AG08396 (cell line): ENCODE results near the gene URGCP.
A peak's percentile ranks its signal among the peaks of the same experiment; 100 is the strongest.
"Not testable (repeated sequence)": the region's sequence is repeated elsewhere in the genome, so short reads cannot be mapped to it uniquely, and the experiment has no call there.

Experiments
- DNase-seq: peaks from one replicate; pipeline ENCODE4 v3.0.0; 2012; ENCODE audit warnings: low spot score, mixed read lengths

Gene URGCP

DNA sequence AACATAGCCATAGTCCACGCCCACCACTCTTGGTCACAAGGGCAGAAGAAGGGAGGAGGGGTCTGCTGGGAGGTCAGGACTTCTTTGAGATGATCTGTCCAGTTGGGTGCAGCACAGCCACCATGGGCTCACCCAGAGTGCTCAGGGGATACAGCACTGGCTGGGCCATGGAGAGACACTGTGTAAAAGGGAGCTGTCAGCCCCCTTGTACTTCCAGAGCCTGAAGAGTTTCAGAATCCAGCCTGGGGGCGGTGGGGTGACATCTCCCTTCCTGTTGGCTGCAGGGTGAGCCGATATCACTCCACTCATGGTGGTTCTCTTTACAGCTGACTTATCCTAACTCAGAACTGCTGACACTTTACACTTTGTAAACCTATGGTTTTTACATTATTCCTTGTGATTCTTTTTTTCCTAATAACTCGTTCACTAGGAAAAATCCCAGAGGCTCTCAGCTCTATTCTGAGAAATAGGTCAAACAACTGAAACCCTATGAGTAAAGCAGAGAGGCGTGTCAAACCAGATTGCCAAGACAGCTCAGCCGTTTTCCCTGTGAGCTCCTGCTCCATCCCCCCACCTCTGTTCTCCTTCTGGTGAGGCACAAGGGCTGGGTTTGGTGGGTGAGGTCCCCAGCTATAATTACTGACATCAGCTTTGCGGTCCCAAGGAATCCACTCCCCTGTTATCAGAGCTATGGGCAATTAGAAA, 33.8 kb downstream of the URGCP start:
- peak; percentile 78 for DNase-seq

DNA sequence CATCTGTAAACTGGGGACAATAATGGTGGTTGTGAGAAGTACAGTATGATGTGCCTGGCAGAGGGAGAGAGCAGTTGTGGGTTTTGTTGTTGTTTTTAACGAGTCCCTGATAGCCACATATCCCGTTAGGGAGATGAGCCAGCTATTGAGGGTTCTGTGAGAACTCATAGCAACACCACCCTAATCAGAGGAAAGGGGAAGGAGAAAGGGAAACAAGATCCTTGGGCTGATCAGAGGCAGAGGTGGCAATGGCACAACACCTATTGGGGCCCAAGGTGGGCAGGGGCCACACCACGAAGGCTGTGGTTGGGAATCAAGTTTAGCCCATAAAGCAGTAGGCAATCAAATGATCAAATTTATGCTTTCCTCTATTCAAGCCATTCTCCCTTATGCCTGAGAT, 35.3 kb downstream of the URGCP start:
- DNase-seq: no peak

DNA sequence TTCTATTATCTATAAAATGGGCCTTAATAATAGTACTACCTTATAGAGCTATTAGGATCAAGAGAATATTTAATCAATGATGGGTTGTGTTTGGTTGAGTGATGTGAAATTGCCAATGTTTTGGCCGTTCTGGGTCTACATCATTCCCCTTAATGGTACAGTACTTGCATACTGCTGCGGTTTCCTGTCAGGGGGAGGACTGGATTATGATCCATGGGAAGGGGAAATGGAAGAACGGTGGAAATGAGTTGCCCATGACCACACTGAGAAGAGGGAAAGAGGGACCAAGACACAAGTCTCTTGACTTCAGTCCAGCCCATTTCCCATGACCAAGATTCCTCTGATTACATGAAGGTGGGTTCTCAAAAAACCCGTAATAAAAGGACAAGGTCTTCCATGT, 36.1 kb downstream of the URGCP start:
- no peak for DNase-seq

DNA sequence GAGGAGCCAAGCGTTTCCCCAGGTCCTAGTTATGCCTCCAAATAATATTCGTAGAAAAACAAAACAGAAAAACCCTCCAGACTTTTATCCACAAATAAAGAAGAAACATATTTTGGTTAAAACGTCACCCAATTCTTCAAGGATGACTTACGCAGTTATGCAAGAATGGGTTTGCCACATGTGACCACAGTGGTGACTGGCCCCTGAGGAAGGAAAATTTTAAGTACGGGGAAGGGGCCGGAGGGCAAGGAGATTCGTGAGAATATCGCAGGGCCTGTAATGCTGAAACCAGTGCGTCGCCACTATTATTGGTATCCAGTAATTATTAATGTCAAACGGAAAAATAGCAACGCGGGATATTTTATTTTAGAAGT, 36.5 kb downstream of the URGCP start:
- peak; percentile 85 for DNase-seq

DNA sequence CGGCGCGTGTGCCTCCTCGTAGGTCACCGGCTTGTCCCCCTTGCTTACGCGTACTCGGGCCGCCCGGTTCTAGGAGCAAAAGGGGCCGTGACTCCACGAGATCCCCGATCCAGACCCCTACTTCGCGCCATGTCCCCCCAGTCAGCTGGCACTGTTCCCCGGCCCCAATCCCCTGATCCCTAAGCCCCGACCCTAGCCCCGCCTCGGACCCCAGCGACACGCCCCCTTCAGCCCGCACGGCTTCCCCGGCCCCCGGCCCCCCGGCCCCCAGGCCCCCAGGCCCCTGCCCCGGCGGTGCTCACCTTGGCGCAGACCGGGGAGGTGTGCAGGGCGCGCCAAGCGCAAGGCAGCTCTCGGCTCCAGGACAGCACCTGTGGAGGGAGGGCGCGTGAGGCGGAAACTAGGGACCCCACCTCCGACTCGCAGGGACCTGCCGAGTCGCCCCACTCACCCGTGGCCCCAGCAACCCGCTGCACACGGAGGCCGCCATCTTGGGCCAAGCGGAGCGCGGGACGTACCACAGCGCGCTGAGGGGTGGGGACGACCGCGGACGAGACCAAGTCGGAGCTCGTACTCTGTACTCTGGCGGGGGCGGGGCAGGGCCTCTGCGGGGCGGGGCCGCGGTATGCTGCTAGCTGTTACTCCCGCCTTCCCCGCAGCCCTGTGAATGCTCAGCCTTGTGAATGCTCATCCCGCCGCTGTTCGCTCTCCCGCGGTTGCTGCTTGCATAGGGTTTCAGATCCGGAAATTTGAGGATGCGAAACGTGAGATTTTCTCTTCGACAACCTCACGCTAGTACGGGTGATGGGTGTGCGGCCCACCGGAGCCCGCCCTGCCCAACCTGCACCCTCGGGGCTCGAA, 37.2 kb downstream of the URGCP start, which contains the start of gene MRPS24:
Gene MRPS24 (minus strand): TSS at position 512 of the 861 bp plus-strand sequence. CDS start 22 bp downstream, at position 490.
- peak; percentile 98 for DNase-seq

DNA sequence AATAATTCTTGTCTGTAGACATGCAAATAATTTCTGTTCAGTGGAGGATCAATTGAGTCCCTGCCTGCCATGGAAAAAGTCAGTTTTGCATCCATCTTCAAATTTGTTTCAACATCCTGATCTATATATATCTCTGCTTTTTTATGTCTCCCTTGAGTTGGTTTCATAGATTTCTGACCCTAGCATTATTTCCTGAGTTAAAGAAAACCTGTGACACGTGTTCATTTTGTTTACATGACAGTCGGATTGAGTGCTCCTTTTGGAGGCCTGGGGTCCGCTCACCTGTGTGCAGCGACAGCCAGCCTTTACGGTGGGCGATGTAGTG, 37.8 kb downstream of the URGCP start:
- DNase-seq: no peak

DNA sequence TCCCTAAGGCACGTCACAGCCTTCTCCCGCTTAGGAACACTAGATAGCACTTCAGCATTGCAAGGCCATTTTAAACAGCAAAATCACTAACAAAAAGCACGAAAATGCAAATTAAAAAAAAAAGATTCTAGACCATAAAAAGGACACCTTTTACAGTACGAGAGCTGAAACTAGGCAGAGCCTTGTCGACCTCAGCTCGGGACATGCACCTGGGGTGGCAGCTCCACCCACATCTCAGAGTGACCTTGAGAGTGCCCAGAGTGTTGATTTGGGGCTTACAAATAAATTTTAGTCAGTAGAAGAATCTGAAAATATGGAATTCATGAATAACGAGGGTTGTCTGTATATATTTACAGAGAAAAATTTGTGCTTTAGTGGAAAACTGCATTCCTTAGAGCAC, 38.2 kb downstream of the URGCP start:
- DNase-seq: no peak

DNA sequence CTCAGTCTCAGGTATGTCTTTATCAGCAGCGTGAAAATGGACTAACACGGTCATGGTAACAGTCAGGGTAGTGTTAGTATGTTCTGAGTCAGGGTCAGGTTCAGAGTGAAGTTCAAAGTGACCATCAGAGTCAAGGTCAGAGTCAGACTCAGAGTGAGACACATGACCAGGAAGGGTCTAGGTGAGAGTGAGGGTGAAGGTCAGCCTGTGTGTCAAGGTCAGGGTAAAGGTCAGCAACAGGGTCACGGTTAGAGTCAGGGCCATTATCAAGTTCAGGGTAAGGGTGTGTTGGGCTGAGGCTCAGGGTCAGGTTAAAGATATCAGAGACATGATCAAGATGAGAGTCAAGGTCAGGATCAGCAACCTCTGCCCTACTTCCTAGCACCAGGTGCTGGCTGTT, 41.1 kb downstream of the URGCP start:
- no peak for DNase-seq

DNA sequence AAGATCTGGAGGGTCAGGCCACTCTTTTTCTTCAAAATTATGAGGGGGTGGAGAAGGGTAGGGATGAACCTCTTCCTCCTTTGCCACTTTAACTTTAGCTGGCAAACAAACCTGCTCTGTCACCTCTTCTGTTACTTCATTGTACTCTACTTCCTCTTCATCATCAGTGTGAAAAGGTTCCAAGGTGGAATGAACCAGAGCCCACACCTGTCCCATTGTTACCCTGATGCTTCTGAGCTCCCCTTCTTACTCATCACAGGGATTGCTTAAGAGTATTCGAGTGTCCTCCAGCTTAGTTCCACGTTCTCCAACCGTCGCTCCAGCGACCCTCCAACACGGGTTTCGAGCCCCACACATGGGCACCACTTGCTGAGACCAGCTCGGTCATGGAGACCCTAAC, 42.3 kb downstream of the URGCP start:
- DNase-seq: no peak

DNA sequence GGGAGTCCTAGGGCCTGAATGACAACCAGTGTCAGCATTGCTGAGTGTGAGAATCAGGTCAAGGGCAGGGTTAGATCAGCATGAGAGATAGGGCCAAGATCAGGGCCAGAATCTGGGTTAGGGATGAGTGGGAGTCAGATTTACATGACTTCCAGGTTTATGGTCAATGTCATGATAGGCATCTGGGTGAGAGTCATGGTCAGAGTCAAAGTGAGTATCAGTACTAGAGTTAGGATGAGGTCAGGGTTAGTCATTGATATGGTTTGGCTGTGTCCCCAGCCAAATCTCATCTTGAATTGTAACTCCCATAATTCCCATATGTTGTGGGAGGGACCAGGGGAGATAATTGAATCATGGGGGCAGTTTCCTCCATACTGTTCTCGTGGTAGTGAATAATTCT, 49.4 kb downstream of the URGCP start:
- peak; percentile 41 for DNase-seq

DNA sequence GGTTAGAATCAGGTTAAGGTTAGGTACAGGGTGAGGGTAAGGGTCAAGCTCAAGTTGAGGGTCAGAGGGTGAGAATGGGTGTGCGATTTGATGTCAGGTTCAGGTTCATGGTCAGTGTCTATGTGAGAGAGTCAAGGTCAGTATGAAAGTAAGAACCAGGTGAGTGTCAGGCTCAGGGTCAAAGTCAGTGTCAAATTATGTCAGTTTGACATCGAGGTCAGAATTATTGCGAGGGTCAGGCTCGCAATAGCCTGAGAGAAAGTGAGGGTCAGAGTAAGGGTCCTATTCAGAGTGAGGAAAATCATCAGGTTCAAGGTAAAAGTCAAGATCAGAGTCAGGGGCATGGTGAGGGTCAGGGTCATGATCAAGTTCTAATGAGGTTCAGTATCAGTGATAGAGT, 50.1 kb downstream of the URGCP start:
- no peak for DNase-seq

DNA sequence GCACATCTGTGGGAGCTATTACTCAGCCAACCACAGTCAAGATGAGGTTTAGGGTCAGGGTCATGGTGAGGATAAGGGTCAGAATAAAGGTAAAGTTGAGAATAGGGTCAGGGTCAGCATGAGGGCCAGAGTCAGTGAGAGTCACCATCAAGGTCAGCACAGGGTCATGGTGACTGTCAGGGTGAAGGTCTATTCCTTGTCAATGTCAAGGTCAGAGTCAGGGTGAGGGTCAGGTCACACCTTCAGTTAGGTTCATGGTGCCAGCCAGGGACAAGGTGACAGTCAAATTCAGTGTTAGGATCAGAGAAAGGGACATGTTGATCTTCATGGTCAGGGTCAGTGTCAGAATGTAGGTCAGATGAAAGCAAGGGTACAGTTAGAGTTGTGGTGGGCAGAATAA, 51.2 kb downstream of the URGCP start:
- DNase-seq: no peak

DNA sequence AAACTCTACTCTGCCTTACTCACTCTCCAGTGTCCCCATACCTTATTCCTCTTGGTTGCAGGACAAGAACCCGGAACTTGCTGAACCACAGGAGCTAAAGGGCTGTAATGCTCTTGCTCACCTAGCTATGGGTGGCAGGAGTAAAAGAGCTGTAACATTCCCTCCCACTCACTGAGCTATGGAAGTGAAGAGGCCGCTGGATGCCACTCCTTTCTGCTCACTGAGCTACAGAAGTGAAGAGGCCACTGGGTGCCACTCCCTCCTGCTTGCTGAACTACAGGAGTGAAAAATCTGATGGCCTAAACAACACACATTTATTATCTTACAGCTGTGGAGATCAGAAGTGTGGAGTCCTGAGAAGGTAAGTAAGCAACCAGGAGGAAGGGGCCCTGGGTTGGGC, 54.6 kb downstream of the URGCP start:
- no peak for DNase-seq

DNA sequence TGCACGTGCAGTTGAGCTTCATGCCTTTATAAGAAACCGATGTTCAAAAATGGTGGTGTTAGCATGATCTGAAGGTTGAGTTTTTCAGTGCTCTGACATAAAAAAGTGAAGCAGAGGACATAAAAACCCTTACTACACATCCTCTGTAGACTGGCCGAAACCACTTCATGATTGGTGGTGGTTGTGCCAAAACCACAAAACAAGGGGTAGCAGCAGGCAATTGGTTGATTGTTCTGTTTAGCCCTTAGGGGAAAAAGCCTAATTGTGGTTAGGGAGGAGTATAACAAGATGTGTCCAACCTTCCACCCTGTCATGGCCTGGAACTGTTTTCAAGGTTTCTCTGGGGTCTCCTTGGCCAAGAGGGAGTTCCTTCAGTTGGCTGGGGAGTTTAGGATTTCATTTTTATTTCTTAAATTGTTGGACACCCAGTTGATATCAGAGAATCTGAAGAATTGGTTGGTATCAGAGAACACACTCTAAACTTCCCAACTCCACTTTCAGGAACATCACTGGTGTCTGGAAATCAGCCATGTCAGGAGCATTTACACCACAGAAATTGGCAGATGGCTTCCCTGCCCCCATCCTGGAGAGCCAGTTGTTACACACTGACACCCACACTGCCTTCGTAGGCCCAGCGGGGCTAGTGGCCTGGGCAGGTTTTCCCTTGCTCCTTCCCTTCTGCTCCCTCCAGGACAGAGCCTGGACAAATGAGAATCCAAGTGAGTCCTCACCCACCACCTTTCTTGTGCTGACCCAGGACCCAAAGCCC, 55.9 kb downstream of the URGCP start:
- no peak for DNase-seq

DNA sequence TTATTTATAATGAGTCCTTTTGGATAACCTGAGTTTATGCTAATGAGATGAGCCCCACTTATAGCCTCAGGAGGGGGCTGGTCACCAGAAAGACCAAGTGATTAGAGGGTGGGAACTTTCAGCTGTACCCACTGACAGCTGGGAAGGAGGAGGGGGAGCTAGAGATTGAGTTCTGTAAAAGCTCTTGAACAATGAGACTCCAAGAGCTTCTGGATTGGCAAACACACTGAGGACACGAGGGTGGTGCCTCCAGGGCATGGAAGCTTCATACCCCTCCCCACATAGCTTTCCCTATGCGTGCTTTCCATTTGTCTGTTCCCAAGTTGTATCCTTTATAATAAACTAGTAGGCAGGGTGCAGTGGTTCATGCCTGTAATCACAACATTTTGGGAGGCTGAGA, 57.3 kb downstream of the URGCP start:
- DNase-seq: no peak

DNA sequence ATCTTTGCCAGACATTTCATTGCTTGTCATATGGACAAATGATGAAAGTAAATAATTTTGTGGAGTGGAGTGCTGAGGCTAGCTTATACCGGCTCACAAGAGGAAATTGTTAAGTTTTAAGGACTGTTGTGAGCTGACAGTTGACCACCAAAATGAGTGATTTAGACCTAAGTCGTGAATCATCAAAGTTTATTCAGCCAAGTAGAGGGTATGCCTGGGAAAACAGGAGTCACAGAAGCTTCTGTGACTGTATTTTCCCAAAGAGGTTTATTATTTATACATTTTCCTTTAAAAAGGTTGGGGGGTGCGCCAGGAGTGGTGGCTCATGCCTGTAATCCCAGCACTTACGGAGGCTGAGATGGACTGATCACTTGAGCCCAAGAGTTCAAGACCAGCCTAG, 58.9 kb downstream of the URGCP start:
- DNase-seq: no peak

DNA sequence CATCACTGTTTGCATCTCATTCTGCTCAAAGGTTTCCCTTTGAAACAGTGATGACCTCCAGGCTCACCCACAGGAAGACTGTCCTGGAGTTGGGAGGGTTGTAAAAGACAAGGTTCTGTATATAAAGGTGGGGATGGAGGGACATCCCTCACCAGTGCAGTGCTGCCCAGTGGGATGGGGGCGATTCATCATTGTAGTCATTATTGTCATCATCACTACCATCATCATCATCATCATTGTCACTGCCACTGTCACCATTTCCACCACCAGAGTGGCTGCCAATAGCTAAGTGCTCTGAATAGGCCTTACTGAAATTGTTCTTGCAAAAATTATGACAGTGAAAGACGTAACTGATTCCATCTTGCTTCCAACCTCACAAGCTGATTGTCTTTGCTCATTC, 61.7 kb downstream of the URGCP start:
- no peak for DNase-seq

DNA sequence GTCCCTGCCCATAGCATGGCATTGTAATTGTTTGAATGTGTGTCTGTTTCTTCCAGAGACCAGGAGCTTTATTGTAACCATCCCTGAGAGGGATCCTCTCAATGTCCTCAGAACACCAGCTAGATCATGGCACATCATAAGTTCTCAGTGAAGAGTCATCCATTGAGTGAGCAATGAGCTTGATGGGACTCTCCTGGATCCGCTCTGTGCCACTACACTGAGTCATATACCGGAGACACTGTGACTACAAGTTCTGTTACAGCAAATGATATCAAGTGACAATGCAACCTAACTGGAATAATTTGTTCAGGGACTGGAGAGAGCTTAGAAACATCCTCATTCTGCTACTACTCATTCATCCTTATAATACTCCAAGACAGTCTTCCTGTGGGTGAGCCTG, 62.1 kb downstream of the URGCP start:
- DNase-seq: no peak

DNA sequence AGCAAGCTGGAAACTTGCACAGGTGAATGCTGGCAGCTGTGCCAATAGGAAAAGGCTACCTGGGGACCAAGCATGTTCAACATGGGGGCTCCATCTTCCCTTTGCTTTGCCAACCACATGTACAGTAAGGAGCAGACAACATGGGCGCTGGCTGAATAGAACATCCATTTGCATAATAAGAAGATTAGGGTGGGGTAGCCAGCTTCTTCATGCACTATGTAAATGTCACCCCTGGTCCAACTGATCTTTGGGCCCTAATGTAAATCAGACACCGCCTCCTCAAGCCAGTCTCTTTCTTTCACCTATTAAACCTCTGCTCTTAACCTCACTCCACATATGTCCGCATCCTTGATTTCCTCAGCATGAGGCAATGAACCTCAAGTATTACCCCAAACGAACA, 63.1 kb downstream of the URGCP start:
- DNase-seq: no peak

DNA sequence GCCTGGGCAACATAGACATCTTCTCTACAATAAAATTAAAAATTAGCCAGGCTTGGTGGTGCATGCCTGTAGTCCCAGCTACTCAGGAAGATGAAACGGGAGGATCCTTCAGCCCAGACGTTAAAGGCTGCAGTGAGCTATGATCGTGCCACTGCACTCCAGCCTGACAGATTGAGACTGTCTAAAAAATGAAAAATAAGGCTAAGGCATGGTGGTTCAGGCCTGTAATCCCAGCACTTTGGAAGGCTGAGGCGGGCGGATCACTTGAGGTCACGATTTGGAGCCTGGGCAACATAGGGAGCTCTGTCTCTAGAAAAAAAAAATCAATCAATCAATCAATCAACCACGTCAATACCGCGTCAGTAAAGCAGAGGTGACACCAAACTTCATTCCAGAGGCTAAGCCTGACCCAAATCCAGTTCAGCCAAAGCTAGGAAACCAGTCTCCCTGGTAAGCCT, 68.2 kb downstream of the URGCP start:
- no peak for DNase-seq

DNA sequence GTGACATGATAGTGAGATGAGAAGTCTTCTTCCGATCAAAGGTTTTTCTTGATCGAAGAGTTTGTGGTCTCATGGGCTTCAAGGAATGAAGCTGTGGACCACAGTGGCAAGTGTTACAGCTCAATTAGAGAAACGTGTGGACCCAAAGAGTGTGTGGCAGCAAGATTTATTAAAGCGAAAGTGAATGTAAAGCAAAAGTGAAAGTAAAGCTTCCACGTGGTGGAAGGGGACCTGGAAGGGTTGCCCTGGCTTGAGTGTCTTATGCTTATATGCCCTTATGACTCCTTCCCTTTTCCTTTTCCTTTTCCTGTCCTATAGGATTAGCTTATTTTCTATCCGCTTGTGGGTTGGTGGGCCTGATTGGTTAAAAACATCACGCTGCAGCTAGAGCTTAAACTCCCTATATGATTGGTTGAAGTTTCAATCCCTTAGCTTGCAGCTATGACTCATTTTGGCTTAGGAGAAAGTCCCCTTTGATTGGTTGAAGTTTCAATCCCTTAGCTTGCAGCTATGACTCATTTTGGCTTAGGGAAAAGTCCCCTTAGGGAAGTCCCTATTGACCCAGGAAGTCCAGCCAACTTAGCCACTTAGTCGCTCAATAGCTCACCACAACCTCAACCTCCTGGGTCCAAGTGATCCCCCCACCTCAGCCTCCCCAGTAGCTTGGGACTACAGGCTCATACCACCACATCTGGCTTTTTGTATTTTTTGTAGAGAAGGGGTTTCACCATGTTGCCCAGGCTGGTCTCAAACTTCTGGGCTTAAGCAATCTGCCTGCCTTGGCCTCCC, 71.7 kb downstream of the URGCP start:
- no peak for DNase-seq

DNA sequence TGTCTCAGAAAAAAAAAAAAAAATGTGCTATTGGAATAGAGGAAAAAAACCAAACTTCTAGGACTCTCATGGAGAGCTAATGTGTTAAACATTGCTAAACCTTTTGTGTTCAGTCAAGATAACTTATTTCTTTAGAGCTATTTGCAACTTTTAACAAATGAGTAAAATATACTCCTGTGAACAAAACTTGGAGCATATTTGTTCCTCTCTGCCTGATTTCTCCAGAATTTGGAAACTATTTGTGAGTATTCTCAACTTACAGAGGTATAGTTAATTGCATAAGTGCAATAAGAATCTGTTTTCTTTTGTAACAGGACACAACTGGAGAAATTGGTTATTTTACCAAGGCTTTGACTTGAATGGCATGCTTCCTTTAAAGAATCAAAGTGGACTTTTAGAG, 75.5 kb downstream of the URGCP start:
- not testable (repeated sequence) for DNase-seq
